GM12874 (cell line): ENCODE results near the gene GLCCI1.

Source experiments
- TF ChIP-seq, protein P1 (sequence below): IDR thresholded peaks from 2 replicates; pipeline ENCODE4 v1.5.1; 2011; ENCODE audit warnings: low read depth, mild to moderate bottlenecking, control low read depth, low read length, moderate library complexity; ENCODE audit not compliant: insufficient read depth

Gene GLCCI1

DNA sequence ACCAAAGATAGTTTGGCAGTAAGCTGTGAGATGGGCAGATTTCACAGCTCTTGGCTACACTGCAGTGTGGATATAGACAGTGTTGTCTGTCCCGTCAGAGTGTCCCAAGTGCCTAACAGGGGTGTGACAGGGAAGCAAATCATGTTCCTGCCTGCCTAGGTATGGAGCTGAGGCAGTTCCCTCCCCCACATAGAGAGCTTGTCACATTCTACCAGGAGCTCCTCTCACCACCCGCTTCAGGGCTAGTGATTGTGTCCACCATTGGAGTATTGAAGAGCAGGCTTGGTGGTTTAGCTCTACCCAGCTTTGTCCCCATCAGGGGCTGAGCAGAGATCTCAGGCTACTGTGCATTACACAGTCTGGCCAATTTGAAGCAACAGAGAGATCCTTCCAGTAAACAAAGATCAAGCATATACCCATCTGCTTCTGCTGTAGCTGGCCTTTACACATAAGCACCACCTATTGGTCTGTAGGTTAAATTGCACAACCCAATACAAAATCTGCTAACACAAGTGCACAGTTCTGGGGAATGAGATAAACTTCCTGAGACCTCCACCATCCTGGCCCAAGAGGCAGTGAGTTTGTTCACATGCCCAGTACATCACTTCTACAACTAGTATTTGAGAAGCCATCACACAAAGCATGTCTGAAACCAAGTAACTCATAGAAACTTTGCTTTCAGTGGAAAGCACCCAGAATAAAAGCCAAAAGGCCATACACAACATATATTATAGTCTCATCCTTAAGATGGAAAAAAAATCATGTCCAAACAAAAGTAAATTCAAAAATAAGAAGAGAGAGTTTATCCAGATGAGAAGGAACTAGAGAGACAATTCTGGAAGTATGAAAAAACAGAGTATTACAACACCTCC, 67.3 kb downstream of the GLCCI1 start:
- TF ChIP-seq, protein P1, sequence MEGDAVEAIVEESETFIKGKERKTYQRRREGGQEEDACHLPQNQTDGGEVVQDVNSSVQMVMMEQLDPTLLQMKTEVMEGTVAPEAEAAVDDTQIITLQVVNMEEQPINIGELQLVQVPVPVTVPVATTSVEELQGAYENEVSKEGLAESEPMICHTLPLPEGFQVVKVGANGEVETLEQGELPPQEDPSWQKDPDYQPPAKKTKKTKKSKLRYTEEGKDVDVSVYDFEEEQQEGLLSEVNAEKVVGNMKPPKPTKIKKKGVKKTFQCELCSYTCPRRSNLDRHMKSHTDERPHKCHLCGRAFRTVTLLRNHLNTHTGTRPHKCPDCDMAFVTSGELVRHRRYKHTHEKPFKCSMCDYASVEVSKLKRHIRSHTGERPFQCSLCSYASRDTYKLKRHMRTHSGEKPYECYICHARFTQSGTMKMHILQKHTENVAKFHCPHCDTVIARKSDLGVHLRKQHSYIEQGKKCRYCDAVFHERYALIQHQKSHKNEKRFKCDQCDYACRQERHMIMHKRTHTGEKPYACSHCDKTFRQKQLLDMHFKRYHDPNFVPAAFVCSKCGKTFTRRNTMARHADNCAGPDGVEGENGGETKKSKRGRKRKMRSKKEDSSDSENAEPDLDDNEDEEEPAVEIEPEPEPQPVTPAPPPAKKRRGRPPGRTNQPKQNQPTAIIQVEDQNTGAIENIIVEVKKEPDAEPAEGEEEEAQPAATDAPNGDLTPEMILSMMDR: peak; percentile 58

DNA sequence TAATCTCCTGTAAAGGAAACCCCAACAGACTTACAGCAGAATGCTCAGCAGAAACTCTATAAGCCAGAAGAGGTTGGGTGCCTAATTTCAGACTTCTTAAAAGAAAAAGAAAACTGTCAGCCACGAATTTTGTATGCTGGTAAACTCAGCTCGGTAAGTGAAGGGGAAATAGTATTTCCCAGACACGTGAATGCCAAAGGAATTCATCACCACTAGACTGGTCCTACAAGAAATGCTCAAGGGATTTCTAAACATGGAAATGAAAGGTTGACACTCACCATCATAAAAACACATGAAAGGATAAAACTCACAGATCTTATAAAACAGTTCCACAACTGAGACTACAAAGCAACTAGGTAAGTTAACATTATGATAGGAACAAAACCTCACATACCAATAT, 68.6 kb downstream of the GLCCI1 start:
- TF ChIP-seq, protein P1: no peak

- TF ChIP-seq, protein P1: no peak
These were observed 72.3 kb downstream of the GLCCI1 start for GRCh38 chr7:8040768-8041369.

DNA sequence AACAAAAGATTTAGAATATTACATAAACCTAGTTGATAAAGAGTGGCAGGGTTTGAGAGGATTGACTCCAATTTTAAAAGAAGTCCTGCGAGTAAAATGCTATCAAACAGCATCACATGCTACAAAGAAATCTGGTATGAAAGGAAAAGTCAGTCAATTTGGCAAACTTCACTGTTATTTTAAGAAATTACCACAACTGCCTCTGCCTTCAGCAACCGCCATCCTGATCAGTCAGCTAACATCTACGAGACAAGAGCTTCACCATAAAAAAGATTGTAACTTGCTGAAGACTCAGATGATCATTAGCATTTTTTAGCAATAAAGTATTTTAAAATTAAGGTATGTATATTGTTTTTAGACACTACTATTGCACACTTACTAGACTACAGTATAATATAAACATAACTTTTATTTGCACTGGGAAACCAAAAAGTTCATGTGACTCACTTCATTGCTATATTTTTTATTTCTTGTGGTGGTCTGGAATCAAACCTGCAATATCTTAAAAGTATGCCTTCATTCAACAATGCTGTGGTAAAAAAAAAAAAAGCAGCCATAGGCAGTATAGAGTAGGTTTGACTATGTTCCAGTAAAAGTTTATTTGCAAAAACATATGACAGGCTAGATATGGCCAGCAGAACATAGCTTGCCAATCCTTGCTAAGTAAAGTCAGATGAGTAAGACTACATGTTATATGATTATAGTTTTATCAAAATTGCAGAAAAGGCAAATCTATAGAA, 74.4 kb downstream of the GLCCI1 start:
- TF ChIP-seq, protein P1: no peak

DNA sequence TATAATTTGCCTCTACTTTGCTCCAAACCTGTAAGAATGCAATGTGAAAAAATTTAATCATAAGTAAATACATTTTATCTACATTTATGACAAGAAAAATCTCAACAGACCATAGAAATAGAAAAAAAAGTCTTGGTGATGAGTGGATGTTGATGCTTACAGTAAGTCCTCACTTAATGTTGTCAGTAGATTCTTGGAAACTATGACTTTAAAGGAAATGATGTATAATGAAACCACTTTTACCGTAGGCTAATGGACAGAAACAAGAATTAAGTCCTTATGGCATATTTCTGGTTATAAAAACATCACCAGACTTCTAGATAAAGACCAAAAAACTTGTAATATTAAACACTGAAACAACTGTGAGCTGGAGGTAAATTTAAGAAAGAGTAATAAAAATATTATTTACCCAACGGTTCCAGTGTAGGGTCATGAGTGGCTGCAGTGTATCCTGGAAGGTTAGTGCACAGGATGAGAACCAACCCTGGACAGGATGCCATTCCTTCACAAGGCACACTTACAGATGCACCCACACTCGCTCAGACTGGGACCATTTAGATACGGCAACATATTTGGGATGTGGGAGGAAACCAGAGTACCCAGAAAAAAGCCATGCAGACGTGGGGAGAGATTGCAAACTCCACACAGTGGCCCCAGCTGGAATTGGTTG, 76.3 kb downstream of the GLCCI1 start:
- TF ChIP-seq, protein P1: no peak

DNA sequence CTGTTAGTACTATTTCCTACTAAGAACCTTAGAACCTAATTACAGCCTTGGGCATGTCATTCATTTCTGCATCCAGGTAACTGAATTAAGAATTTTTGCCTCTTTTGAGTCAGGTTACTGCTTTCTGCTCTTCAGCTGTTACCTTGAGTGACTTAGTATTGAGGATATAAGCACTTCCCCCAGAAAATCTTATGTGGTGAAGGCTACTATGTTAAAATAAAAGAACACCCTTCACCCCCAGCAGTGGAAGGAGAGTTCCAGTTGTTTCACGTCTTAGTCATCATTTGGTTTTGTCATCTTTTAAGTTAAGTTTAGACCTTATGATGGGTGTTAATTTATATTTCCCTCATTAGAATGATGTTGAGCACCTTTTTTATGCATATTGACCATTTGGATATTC, 82.8 kb downstream of the GLCCI1 start:
- TF ChIP-seq, protein P1: no peak

DNA sequence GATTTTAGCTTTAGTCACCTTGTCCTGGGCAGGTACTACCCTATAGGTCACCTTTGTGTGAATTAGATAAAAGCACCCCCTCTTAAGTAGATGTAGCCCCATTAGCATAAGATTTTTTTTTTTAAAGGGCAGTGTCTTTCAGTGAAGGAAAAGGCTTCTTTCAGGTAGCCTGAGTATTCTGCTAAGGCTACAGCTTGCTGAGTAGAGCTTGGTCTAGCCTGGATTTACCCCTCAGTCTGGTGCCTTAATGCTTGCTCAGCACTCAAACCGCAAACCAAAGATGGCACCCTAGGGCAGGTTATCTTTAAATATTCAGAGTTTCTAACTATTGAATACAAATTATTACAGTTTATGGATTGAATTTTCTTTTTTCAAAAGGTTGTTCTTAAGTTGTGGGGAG, 83.4 kb downstream of the GLCCI1 start:
- TF ChIP-seq, protein P1: no peak
